ENCODE data around the gene MRPS12. TPM values are rescaled to one million over a fixed set of nuclear protein-coding genes. Genes with fewer than 3 reads are reported as not detected.

MRPS12 gene
- total RNA-seq, 2 donors from 2014 or later = 52.7 to 106 TPM

DNA sequence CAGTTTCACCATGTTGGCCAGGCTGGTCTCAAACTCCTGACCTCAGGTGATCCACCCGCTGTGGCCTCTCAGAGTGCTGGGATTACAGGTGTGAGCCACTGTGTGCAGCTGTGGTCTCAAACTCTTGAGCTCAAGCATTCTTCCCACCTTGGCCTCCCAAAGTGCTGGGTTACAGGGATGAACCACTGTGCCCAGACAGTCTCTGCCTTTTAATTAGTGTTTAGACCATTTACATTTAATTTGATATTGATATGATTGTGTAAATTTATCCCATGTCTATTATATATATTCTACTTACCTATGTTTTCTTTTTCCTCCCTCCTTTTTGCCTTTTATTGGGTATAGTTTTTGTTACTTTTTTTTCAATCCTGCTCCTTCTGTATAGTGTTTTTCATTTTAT, 29.1 kb upstream of the MRPS12 start:
- peak overlapping the region; percentile 88 for H3K4me3 Mint-ChIP-seq
- no peaks in the 10 kb centered on the region for H3K27me3 Mint-ChIP-seq
- no peak overlapping the region for H3K27ac Mint-ChIP-seq
- peaks cover 51% of the 10 kb centered on the region for H3K36me3 Mint-ChIP-seq (ENCODE audit: low read depth)
- peaks cover 15% of the 10 kb centered on the region for H3K4me1 Mint-ChIP-seq
- ATAC-seq (replicated peaks) = no peak
- no peaks in the 10 kb centered on the region for H3K9me3 Mint-ChIP-seq

- no peaks in the 10 kb centered on the region for H3K27me3 Mint-ChIP-seq
- peak overlapping the region; percentile 39 for H3K27ac Mint-ChIP-seq
- no peak for ATAC-seq (replicated peaks)
- no peaks in the 10 kb centered on the region for H3K9me3 Mint-ChIP-seq
- H3K4me3 Mint-ChIP-seq = no peak overlapping the region
- peaks cover 79% of the 10 kb centered on the region for H3K36me3 Mint-ChIP-seq (ENCODE audit: low read depth)
- peaks cover 6% of the 10 kb centered on the region for H3K4me1 Mint-ChIP-seq
These were observed 25.9 kb upstream of the MRPS12 start for GRCh38 chr19:38904581-38905539.

DNA sequence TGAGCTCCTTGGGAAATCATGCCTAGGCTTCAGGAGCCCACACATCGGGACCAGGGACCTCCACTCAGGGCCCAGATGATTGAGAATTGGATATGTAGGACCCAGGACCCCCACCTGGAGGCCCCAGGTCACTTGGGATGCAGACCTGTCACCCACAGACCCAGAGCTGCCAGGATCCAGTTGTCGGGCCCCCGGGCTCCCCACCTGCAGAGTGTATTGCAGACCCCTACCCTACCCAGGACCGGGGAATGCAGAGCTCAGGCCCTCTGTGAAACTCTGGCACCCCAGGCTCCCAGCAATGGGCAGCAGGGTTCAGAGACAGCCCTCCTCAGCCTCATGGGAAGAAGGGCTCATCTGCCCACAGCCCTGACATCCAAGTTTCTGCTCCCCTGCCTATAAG, 25.1 kb upstream of the MRPS12 start:
- peaks cover 76% of the 10 kb centered on the region for H3K36me3 Mint-ChIP-seq (ENCODE audit: low read depth)
- H3K4me1 Mint-ChIP-seq = peaks cover 4% of the 10 kb centered on the region
- no peak overlapping the region for H3K27ac Mint-ChIP-seq
- no peaks in the 10 kb centered on the region for H3K27me3 Mint-ChIP-seq
- H3K9me3 Mint-ChIP-seq = no peaks in the 10 kb centered on the region
- H3K4me3 Mint-ChIP-seq = no peak overlapping the region
- no peak for ATAC-seq (replicated peaks)

DNA sequence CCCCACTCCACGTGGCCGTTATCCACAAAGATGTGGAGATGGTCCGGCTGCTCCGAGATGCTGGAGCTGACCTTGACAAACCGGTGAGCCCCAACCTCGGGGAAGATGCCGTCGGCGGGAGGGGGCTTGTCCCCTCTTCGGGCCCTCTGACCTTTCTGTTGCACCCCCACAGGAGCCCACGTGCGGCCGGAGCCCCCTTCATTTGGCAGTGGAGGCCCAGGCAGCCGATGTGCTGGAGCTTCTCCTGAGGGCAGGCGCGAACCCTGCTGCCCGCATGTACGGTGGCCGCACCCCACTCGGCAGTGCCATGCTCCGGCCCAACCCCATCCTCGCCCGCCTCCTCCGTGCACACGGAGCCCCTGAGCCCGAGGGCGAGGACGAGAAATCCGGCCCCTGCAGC, 23.5 kb upstream of the MRPS12 start:
- Mint-ChIP-seq H3K27me3 (no peaks in the 10 kb centered on the region), H3K4me1 (no peaks in the 10 kb centered on the region), H3K27ac (no peak overlapping the region), H3K4me3 (no peak overlapping the region), H3K36me3 (ENCODE audit: low read depth) (peaks cover 63% of the 10 kb centered on the region), H3K9me3 (no peaks in the 10 kb centered on the region)
- no peak for ATAC-seq (replicated peaks)

GRCh38 chr19:38907670-38908069, 23.1 kb upstream of the MRPS12 start:
- no peaks in the 10 kb centered on the region for H3K27me3 Mint-ChIP-seq
- H3K4me1 Mint-ChIP-seq = no peaks in the 10 kb centered on the region
- ATAC-seq (replicated peaks) = no peak
- no peak overlapping the region for H3K4me3 Mint-ChIP-seq
- H3K27ac Mint-ChIP-seq = no peak overlapping the region
- H3K9me3 Mint-ChIP-seq = no peaks in the 10 kb centered on the region
- H3K36me3 Mint-ChIP-seq (ENCODE audit: low read depth) = peaks cover 62% of the 10 kb centered on the region

DNA sequence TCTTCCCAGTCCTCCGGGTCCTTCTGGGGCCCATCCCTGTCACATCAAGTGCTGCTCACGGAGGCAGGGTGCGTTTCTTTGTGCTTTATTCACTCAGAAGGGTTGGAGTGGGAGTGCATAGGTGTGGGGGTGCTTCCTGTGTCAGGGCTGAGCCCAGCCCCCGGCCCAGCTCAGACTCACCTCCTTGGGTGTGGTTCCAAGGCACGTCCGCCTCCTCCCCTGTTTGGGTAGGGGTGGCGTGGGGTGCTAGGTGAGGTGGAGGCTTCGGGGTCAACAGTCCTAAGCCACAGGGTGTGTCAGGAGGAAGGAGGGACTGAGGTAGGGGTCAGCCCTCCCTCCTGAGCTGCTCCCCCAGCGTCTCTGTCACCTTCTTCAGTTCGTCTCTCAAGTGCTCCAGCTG, 21.8 kb upstream of the MRPS12 start:
- peaks cover 49% of the 10 kb centered on the region for H3K36me3 Mint-ChIP-seq (ENCODE audit: low read depth)
- H3K4me1 Mint-ChIP-seq = no peaks in the 10 kb centered on the region
- H3K4me3 Mint-ChIP-seq = no peak overlapping the region
- no peaks in the 10 kb centered on the region for H3K9me3 Mint-ChIP-seq
- H3K27ac Mint-ChIP-seq = peak overlapping the region; percentile 67
- ATAC-seq (replicated peaks) = no peak
- no peaks in the 10 kb centered on the region for H3K27me3 Mint-ChIP-seq

DNA sequence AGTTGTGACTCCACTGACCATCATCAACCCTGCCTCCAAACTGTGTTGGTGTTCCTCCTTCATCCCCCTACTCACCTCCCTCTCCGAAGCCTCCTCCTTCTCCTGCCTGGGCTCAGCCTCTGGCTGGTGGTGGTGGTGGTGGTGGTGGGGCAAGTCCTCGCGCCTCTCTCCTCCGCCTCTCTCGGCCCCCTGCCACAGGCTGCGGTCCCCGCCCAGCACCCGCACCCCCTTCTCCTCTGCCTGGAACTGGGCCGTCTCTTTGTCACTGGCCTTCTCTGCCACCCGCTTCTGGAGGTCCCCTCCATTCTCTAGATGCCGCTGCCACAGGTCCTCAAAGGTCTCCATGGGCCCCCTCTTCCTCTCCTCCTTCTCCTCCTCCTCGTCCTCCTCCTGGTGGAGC, 20.3 kb upstream of the MRPS12 start:
- Mint-ChIP-seq H3K4me1 (no peaks in the 10 kb centered on the region), H3K36me3 (ENCODE audit: low read depth) (peaks cover 34% of the 10 kb centered on the region), H3K27me3 (no peaks in the 10 kb centered on the region), H3K27ac (peak overlapping the region; percentile 6), H3K4me3 (no peak overlapping the region), H3K9me3 (no peaks in the 10 kb centered on the region)
- ATAC-seq (replicated peaks) = no peak

DNA sequence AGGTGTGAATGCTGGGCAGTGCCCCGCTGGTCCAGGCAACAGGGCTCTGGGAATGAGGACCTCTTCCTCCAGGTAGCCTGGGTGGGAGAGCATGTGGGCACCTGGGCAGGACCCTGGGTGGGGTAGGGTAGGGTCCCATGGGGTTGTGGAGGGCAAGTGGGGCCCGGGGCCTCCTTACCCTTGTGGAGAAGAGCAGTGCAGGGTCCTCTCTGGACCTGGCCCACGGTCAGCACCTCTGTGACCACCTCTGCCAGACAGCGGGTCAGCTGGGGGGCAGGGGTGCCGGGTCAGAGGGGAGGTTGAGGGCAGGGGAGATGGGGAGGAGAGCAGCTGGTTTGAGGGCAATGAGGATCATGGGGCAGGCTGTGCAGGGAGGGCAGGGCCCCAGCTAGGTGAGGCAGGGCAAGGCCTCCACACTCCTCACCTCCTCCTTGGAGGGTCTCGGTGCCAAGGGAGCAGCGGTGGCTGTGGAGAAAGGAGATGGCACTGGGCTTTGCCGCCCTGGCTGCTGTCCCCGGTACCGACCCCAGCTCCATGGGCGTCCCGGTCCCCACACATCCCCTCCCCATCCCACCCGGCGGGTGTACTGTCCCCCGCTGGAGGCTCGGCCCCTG, 19.2 kb upstream of the MRPS12 start:
- Mint-ChIP-seq H3K27ac (no peak overlapping the region), H3K4me3 (no peak overlapping the region), H3K9me3 (no peaks in the 10 kb centered on the region), H3K36me3 (ENCODE audit: low read depth) (peaks cover 29% of the 10 kb centered on the region), H3K27me3 (no peaks in the 10 kb centered on the region), H3K4me1 (no peaks in the 10 kb centered on the region)
- no peak for ATAC-seq (replicated peaks)

DNA sequence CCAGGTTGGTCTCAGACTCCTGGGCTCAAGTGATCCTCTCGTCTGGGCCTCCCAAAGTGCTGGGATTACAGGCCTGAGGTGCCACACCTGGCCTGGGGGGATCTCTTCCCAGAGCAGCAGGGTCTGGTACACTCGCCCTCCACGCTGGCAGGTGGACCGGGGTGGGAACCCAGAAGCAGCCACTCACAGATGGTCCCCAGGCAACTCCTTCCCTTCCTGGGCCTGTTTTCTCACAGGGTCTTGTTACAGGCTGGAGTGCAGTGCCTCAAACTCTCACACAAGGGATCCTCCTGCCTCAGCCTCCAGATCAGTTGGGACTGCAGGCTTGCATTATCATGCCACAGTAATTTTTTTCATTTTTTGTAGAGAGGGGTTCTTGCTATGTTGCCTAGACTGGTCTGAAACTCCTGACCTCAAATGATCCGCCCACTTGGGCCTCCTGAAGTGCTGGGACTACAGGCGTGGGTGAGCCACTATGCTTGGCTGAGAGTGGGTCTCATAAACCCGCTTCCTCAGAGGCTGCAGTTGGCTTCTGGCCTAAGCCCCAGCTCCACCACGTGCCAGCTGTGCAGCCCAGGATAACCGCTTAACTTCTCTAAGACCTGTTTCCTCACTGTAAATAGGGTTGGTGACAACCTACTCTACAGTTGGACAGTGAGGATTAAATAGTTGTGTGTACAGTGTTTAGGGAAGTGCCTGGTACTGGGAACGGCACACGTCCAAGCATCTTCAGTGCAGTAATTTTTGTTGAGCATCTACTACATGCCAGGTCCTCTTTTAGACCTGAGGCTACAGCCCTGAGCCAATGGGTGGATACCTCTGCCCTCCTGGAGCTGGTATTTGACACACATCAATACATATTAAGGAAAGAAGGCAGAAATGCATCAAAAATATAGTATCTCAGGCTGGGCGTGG, 17.9 kb upstream of the MRPS12 start:
- H3K27ac Mint-ChIP-seq = peak overlapping the region; percentile 32
- no peak overlapping the region for H3K4me3 Mint-ChIP-seq
- peaks cover 16% of the 10 kb centered on the region for H3K36me3 Mint-ChIP-seq (ENCODE audit: low read depth)
- H3K4me1 Mint-ChIP-seq = no peaks in the 10 kb centered on the region
- H3K9me3 Mint-ChIP-seq = no peaks in the 10 kb centered on the region
- H3K27me3 Mint-ChIP-seq = no peaks in the 10 kb centered on the region
- peak; percentile 65 for ATAC-seq (replicated peaks)

- ATAC-seq (replicated peaks) = no peak
- Mint-ChIP-seq H3K27me3 (no peaks in the 10 kb centered on the region), H3K9me3 (no peaks in the 10 kb centered on the region), H3K4me3 (no peak overlapping the region), H3K27ac (no peak overlapping the region), H3K36me3 (ENCODE audit: low read depth) (peaks cover 5% of the 10 kb centered on the region), H3K4me1 (no peaks in the 10 kb centered on the region)
These were observed 16.8 kb upstream of the MRPS12 start for GRCh38 chr19:38913958-38914357.

DNA sequence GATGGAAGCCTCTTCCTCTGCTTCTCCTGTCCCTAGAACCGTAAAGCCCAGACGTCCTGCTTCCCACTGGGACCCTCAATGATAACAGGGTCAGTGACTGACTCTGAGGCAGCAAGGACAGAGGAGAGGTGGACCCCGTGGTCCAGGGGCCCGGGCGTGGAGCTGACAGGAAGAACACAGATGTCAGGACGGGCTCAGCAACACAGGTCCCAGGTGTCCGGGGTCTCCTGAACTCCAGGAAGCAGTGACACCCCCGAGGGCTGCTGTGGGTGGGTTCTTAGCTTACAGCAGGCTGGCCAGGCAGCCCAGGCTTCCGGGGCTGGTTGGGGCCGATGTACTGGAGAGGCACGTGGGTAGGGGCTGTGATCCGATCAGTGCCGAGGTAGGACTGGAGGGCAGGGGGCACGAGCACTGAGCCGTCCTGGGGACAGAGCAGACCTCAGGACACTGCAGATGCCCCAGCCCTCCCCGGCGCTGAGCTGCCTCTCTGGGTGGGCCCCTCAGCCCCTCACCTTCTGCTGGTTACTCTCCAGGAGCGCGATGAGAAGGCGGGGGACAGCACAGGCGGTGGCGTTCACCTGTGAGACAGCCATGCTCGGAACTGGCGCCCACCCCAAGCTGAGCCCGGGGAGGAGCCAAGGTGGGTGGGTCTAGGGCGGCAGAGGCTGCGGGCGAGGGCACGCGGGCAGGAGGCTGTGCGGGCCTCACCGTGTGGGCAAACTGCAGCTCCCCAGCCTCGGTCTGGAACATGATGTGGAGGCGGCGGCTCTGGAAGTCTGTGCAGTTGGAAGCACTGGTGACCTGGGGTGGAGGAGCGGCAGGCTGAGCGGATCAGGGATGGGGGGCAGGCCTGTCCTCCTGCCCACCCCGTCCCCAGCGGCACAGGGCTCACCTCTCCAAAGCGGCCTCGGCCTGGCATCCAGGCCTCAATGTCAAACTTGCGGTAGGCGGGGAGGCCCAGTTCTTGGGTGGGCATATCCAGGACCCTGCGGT, 15.1 kb upstream of the MRPS12 start:
- no peaks in the 10 kb centered on the region for H3K27me3 Mint-ChIP-seq
- no peak overlapping the region for H3K27ac Mint-ChIP-seq
- H3K36me3 Mint-ChIP-seq (ENCODE audit: low read depth) = no peaks in the 10 kb centered on the region
- no peaks in the 10 kb centered on the region for H3K9me3 Mint-ChIP-seq
- no peak for ATAC-seq (replicated peaks)
- no peak overlapping the region for H3K4me3 Mint-ChIP-seq
- no peaks in the 10 kb centered on the region for H3K4me1 Mint-ChIP-seq

- peaks cover 9% of the 10 kb centered on the region for H3K36me3 Mint-ChIP-seq (ENCODE audit: low read depth)
These were observed 13.2 kb upstream of the MRPS12 start for GRCh38 chr19:38917516-38917915.

DNA sequence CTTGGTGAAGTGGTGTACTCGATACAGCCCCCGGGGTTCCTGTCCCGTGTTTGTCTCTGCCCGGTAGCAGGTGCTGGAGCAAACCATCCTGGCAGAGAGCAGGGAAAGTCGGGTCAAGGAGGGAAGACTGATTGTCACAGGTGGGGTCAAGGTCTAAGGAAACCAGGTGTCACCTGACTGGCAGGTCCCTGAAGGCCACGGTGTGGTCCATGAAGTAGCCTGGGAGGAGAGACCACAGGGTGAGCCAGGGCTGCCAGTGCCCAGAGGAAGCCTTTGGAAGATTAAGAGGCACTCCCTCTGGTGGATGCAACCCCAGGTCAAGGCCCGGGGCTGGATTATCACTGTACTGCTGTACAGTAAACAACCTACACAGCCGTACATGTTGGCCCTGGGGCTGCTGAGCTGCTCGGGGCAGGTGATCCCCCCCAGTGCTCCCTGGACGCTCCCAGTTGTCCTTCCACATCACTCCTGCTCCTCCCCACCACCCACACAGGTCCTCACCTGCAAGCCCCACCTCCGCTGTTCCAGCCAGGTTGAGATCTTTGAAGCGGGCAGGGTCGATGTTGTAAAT, 12.7 kb upstream of the MRPS12 start:
- H3K4me1 Mint-ChIP-seq = no peaks in the 10 kb centered on the region
- ATAC-seq (replicated peaks) = no peak
- H3K9me3 Mint-ChIP-seq = no peaks in the 10 kb centered on the region
- H3K4me3 Mint-ChIP-seq = no peak overlapping the region
- peaks cover 9% of the 10 kb centered on the region for H3K36me3 Mint-ChIP-seq (ENCODE audit: low read depth)
- no peak overlapping the region for H3K27ac Mint-ChIP-seq
- no peaks in the 10 kb centered on the region for H3K27me3 Mint-ChIP-seq

More at GRCh38 chr19:38917516-38917915, 13.2 kb upstream of the MRPS12 start:
- Mint-ChIP-seq H3K27me3 (no peaks in the 10 kb centered on the region), H3K9me3 (no peaks in the 10 kb centered on the region), H3K27ac (no peak overlapping the region), H3K4me3 (no peak overlapping the region), H3K4me1 (no peaks in the 10 kb centered on the region)
- ATAC-seq (replicated peaks) = no peak

All from activated T-helper 17 cell treated with anti-CD3 and anti-CD28 coated beads, Interleukin-2, amount 50 U/mL, for 72 hours (primary cell).